22Rv1 (cell line): ENCODE measurements around the gene SNX25.

Experiments
- CTCF ChIP-seq: fragments of 450-650 bp; IDR thresholded peaks from 2 replicates; pipeline ENCODE4 v1.5.1; 2017; ENCODE audit warnings: mild to moderate bottlenecking
- ZFX ChIP-seq: fragments of 450-650 bp; IDR thresholded peaks from 2 replicates; pipeline ENCODE4 v1.6.1; 2017; ENCODE audit warnings: antibody characterized with exemption, borderline replicate concordance

- TF ChIP-seq CTCF (no peak), ZFX (no peak)
These were observed 170.9 kb downstream of the SNX25 start for GRCh38 chr4:185380320-185380719.
